ENCODE data around the gene FMR1. TPM values are rescaled to one million over a fixed set of nuclear protein-coding genes. Genes with fewer than 3 reads are reported as not detected.

The FMR1 gene
- total RNA-seq, 1 donor from 2014 or later, result 68.3 TPM

GRCh38 chrX:147898951-147899350, 12.8 kb upstream of the FMR1 start:
- Mint-ChIP-seq H3K9me3 (ENCODE audit: low read depth) (peaks cover 8% of the 10 kb centered on the region), H3K4me3 (ENCODE audit: low read depth) (no peak overlapping the region), H3K4me1 (ENCODE audit: low read depth) (peaks cover 29% of the 10 kb centered on the region), H3K27me3 (no peaks in the 10 kb centered on the region), H3K36me3 (ENCODE audit: insufficient read depth) (no peaks in the 10 kb centered on the region), H3K27ac (no peak overlapping the region)
- no peak for DNase-seq (ENCODE audit: low spot score, unreplicated experiment)
- TF ChIP-seq CTCF (IDR thresholded peaks at IDR 0.05; ENCODE audit: unreplicated experiment), result no peak

- no peak for TF ChIP-seq CTCF (IDR thresholded peaks at IDR 0.05; ENCODE audit: unreplicated experiment)
- Mint-ChIP-seq H3K36me3 (ENCODE audit: insufficient read depth) (no peaks in the 10 kb centered on the region), H3K27ac (peak overlapping the region; percentile 37), H3K4me3 (ENCODE audit: low read depth) (no peak overlapping the region), H3K4me1 (ENCODE audit: low read depth) (peaks cover 25% of the 10 kb centered on the region), H3K27me3 (no peaks in the 10 kb centered on the region), H3K9me3 (ENCODE audit: low read depth) (peaks cover 8% of the 10 kb centered on the region)
- DNase-seq (ENCODE audit: low spot score, unreplicated experiment), result no peak
These were observed 12.2 kb upstream of the FMR1 start for GRCh38 chrX:147899379-147900114.

- Mint-ChIP-seq H3K9me3 (ENCODE audit: low read depth) (peaks cover 8% of the 10 kb centered on the region), H3K36me3 (ENCODE audit: insufficient read depth) (no peaks in the 10 kb centered on the region), H3K4me1 (ENCODE audit: low read depth) (peaks cover 22% of the 10 kb centered on the region), H3K27ac (no peak overlapping the region), H3K27me3 (no peaks in the 10 kb centered on the region), H3K4me3 (ENCODE audit: low read depth) (no peak overlapping the region)
- no peak for TF ChIP-seq CTCF (IDR thresholded peaks at IDR 0.05; ENCODE audit: unreplicated experiment)
- DNase-seq (ENCODE audit: low spot score, unreplicated experiment), result no peak
These were observed 11.4 kb upstream of the FMR1 start for GRCh38 chrX:147900349-147900748.

- no peaks in the 10 kb centered on the region for H3K27me3 Mint-ChIP-seq
- H3K27ac Mint-ChIP-seq, result peak overlapping the region; percentile 51
- H3K4me1 Mint-ChIP-seq (ENCODE audit: low read depth), result peaks cover 22% of the 10 kb centered on the region
- no peak for TF ChIP-seq CTCF (IDR thresholded peaks at IDR 0.05; ENCODE audit: unreplicated experiment)
- no peaks in the 10 kb centered on the region for H3K36me3 Mint-ChIP-seq (ENCODE audit: insufficient read depth)
- H3K9me3 Mint-ChIP-seq (ENCODE audit: low read depth), result peaks cover 11% of the 10 kb centered on the region
- no peak for DNase-seq (ENCODE audit: low spot score, unreplicated experiment)
- H3K4me3 Mint-ChIP-seq (ENCODE audit: low read depth), result no peak overlapping the region
These were observed 10.1 kb upstream of the FMR1 start for GRCh38 chrX:147901461-147902126.

GRCh38 chrX:147902270-147902669, 9.4 kb upstream of the FMR1 start:
- H3K4me3 Mint-ChIP-seq (ENCODE audit: low read depth), result no peak overlapping the region
- no peak for TF ChIP-seq CTCF (IDR thresholded peaks at IDR 0.05; ENCODE audit: unreplicated experiment)
- H3K36me3 Mint-ChIP-seq (ENCODE audit: insufficient read depth), result no peaks in the 10 kb centered on the region
- no peak for DNase-seq (ENCODE audit: low spot score, unreplicated experiment)
- H3K4me1 Mint-ChIP-seq (ENCODE audit: low read depth), result peaks cover 22% of the 10 kb centered on the region
- H3K9me3 Mint-ChIP-seq (ENCODE audit: low read depth), result peaks cover 11% of the 10 kb centered on the region
- no peaks in the 10 kb centered on the region for H3K27me3 Mint-ChIP-seq
- H3K27ac Mint-ChIP-seq, result no peak overlapping the region
